AG04449 (cell line): ENCODE measurements around the gene TMED8.

Source experiments
- CTCF ChIA-PET: fragments of 350-600 bp; formaldehyde crosslinking; extraction: SDS; loops from one replicate; lab custom pipeline; 2021; ENCODE audit warnings: antibody characterized with exemption; lab: Yijun Ruan, JAX
- POLR2A ChIA-PET: fragments of 400-600, 350-600 bp; formaldehyde crosslinking; extraction: SDS; loops from one replicate; lab custom pipeline; 2020; ENCODE audit warnings: antibody characterized with exemption, inconsistent platforms; lab: Yijun Ruan, JAX
- DNase-seq: peaks from one replicate; pipeline ENCODE4 v3.0.0-alpha.2; 2010; ENCODE audit warnings: low read depth, low spot score
- H3K4me3 ChIP-seq: 2 replicates; pipeline ENCODE4 v1.5.1; 2011; ENCODE audit warnings: low read depth, mild to moderate bottlenecking, control low read depth, low read length
- CTCF ChIP-seq: IDR thresholded peaks from one replicate; pipeline ENCODE4 v1.5.1; 2011; ENCODE audit warnings: mild to moderate bottlenecking, moderate library complexity, low read length, control low read depth, inconsistent platforms; ENCODE audit not compliant: insufficient read depth; ENCODE audit errors: missing control alignments

The TMED8 gene

GRCh38 chr14:77390188-77390587, 13.3 kb upstream of the TMED8 start:
- CTCF ChIA-PET: no interaction called here
- no peak for DNase-seq
- TF ChIP-seq CTCF: no peak

GRCh38 chr14:77378701-77379100, 1.8 kb upstream of the TMED8 start:
- POLR2A ChIA-PET: no interaction called here
- DNase-seq: no peak
- no peak for TF ChIP-seq CTCF
- no peak overlapping the region for H3K4me3 ChIP-seq
- CTCF ChIA-PET: no interaction called here

More at GRCh38 chr14:77390188-77390587, 13.3 kb upstream of the TMED8 start:
- POLR2A ChIA-PET: no interaction called here
- no peak overlapping the region for H3K4me3 ChIP-seq

- ChIA-PET POLR2A (interaction anchor here (0.6 to 1.0 kb wide), 3 partner anchors 8 to 57 kb away, joined by 4 to 6 read pairs (median 5); partner anchors contain the start of genes GSTZ1 and POMT2), CTCF (interaction anchor here (0.9 to 1.6 kb wide), 6 partner anchors 10 to 76 kb away, joined by 3 to 5 read pairs (median 3); no protein-coding TSS in a partner anchor)
- H3K4me3 ChIP-seq: peak overlapping the region; percentile 92
- no peak for TF ChIP-seq CTCF
- DNase-seq: no peak
Measured at GRCh38 chr14:77377502-77377844, 579 bp upstream of the TMED8 start.

GRCh38 chr14:77375973-77376770, 722 bp downstream of the TMED8 start:
- ChIA-PET CTCF (interaction anchor here (0.9 to 1.6 kb wide), 6 partner anchors 11 to 83 kb away, joined by 3 to 4 read pairs (median 3); no protein-coding TSS in a partner anchor), POLR2A (no interaction called here)
- peak overlapping the region; percentile 92 for H3K4me3 ChIP-seq
- no peak for DNase-seq
- no peak for TF ChIP-seq CTCF

GRCh38 chr14:77375164-77375950, 1.5 kb downstream of the TMED8 start:
- ChIA-PET CTCF (no interaction called here), POLR2A (no interaction called here)
- no peak for DNase-seq
- TF ChIP-seq CTCF: no peak
- peak overlapping the region; percentile 92 for H3K4me3 ChIP-seq

- POLR2A ChIA-PET: no interaction called here
- no peak for TF ChIP-seq CTCF
- CTCF ChIA-PET: no interaction called here
- no peak overlapping the region for H3K4me3 ChIP-seq
- no peak for DNase-seq
Measured at GRCh38 chr14:77372304-77372841, 4.5 kb downstream of the TMED8 start.
